ENCODE data around the gene NDST3. TPM values are rescaled to one million over a fixed set of nuclear protein-coding genes. Genes with fewer than 3 reads are reported as not detected.

The NDST3 gene
- total and polyA plus RNA-seq, 2 of the 13 experiments (the other 11 are each of a cell fraction or from before 2014, with no cell fraction given): not detected

- TF ChIP-seq, protein P1, sequence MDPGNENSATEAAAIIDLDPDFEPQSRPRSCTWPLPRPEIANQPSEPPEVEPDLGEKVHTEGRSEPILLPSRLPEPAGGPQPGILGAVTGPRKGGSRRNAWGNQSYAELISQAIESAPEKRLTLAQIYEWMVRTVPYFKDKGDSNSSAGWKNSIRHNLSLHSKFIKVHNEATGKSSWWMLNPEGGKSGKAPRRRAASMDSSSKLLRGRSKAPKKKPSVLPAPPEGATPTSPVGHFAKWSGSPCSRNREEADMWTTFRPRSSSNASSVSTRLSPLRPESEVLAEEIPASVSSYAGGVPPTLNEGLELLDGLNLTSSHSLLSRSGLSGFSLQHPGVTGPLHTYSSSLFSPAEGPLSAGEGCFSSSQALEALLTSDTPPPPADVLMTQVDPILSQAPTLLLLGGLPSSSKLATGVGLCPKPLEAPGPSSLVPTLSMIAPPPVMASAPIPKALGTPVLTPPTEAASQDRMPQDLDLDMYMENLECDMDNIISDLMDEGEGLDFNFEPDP (CRISPR knock-in tag; conservative IDR thresholded peaks at IDR 0.05): no peak
- TF ChIP-seq DNMT1 (CRISPR knock-in tag; IDR thresholded peaks at IDR 0.05): no peak
- TF ChIP-seq ZNF484 (CRISPR knock-in tag; IDR thresholded peaks at IDR 0.05; ENCODE audit: borderline replicate concordance, low read depth): no peak
- TF ChIP-seq ZNF274 (CRISPR knock-in tag; IDR thresholded peaks at IDR 0.05): 0 out of 2 replicates have a peak, but pooled peaks have one; percentile 18
- TF ChIP-seq ARID3A (IDR thresholded peaks at IDR 0.05; ENCODE audit: low read depth, low read length): no peak
- TF ChIP-seq ZNF768 (CRISPR knock-in tag; IDR thresholded peaks at IDR 0.05): peak; percentile 64; the same call in 1 of the 2 replicates
- peak; percentile 28; the same call in 1 of the 2 replicates for TF ChIP-seq CHCHD3 (CRISPR knock-in tag; IDR thresholded peaks at IDR 0.05)
- no peak for TF ChIP-seq RFX1 (IDR thresholded peaks at IDR 0.05)
- TF ChIP-seq JUNB (CRISPR knock-in tag; IDR thresholded peaks at IDR 0.05; ENCODE audit: borderline replicate concordance): 0 out of 2 replicates have a peak, but pooled peaks have one; percentile 24
- peak; percentile 46; the same call in 1 of the 2 replicates for TF ChIP-seq MEIS1 (CRISPR knock-in tag; IDR thresholded peaks at IDR 0.05; ENCODE audit: borderline replicate concordance)
- peak; percentile 89 for TF ChIP-seq HNF1B (CRISPR knock-in tag; IDR thresholded peaks at IDR 0.05)
- 0 out of 2 replicates have a peak, but pooled peaks have one; percentile 60 for TF ChIP-seq ZNF570 (CRISPR knock-in tag; IDR thresholded peaks at IDR 0.05; ENCODE audit: borderline replicate concordance)
- peak; percentile 72 for TF ChIP-seq ISL2 (CRISPR knock-in tag; IDR thresholded peaks at IDR 0.05)
- TF ChIP-seq ZNF567 (CRISPR knock-in tag; IDR thresholded peaks at IDR 0.05; ENCODE audit: borderline replicate concordance): 0 out of 2 replicates have a peak, but pooled peaks have one; percentile 86
- peak; percentile 99 for TF ChIP-seq DRAP1 (CRISPR knock-in tag; IDR thresholded peaks at IDR 0.05)
- TF ChIP-seq ZNF326 (CRISPR knock-in tag; IDR thresholded peaks at IDR 0.05; ENCODE audit: borderline replicate concordance): no peak
- TF ChIP-seq KAT8 (CRISPR knock-in tag; IDR thresholded peaks at IDR 0.05): peak; percentile 85
- no peak for TF ChIP-seq NFE2 (CRISPR knock-in tag; IDR thresholded peaks at IDR 0.05)
- 0 out of 2 replicates have a peak, but pooled peaks have one; percentile 24 for TF ChIP-seq KDM6A (CRISPR knock-in tag; IDR thresholded peaks at IDR 0.05; ENCODE audit: low read depth)
- 0 out of 2 replicates have a peak, but pooled peaks have one; percentile 11 for TF ChIP-seq JUN (CRISPR knock-in tag; IDR thresholded peaks at IDR 0.05)
- TF ChIP-seq RXRB (CRISPR knock-in tag; IDR thresholded peaks at IDR 0.05; ENCODE audit: borderline replicate concordance): peak; percentile 69
- TF ChIP-seq KAT7 (CRISPR knock-in tag; IDR thresholded peaks at IDR 0.05; ENCODE audit: borderline replicate concordance): no peak; the same call in 1 of the 2 replicates
- no peak for TF ChIP-seq JARID2 (CRISPR knock-in tag; IDR thresholded peaks at IDR 0.05; ENCODE audit: insufficient replicate concordance)
- no peak for TF ChIP-seq CENPT (CRISPR knock-in tag; IDR thresholded peaks at IDR 0.05; ENCODE audit: low read depth)
- TF ChIP-seq RBAK (CRISPR knock-in tag; IDR thresholded peaks at IDR 0.05): no peak
- no peak for TF ChIP-seq SNRNP70 (IDR thresholded peaks at IDR 0.05; ENCODE audit: low read depth, low read length)
Measured at GRCh38 chr4:118278473-118279274, 244.4 kb downstream of the NDST3 start (continued).
